Mammary epithelial cell (primary cell): ENCODE results near the gene RAD23B.

Source experiments
- EZH2 ChIP-seq: IDR thresholded peaks from 2 replicates; pipeline ENCODE4 v1.6.1; 2012; ENCODE audit warnings: low read length, inconsistent platforms, borderline replicate concordance
- TF ChIP-seq, protein P1 (sequence below), 2 donors: IDR thresholded peaks in 1 of 2; conservative IDR thresholded peaks in 1 of 2; 2 replicates each; pipeline ENCODE4 v1.5.1; 2011 to 2012; ENCODE audit warnings: inconsistent platforms in 2 of 2, low read length in 2 of 2, mild to moderate bottlenecking in 2 of 2, control low read depth in 1 of 2, low read depth in 1 of 2; ENCODE audit not compliant: insufficient read depth in 1 of 2; ENCODE audit errors: extremely low read depth in 1 of 2

DNA sequence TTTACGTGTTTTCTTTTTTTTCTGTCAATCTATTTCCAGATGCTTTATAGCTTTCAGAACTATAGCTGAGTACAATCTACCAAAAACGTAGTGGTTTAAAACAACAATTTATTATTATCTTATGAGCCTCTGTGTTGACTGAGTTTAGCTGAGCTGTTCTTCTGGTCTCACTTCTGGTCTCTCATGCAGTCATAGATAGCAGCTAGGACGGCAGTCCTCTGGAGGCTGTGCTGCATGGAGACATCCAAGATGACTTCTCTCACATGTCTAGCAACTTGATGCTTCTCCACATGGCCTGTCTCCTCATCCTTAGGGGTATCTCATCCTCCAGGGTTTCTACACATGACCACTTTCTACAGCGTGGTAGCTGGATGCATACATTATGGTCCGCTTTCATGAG is 22.0 kb upstream of the RAD23B start:
- TF ChIP-seq, protein P1, sequence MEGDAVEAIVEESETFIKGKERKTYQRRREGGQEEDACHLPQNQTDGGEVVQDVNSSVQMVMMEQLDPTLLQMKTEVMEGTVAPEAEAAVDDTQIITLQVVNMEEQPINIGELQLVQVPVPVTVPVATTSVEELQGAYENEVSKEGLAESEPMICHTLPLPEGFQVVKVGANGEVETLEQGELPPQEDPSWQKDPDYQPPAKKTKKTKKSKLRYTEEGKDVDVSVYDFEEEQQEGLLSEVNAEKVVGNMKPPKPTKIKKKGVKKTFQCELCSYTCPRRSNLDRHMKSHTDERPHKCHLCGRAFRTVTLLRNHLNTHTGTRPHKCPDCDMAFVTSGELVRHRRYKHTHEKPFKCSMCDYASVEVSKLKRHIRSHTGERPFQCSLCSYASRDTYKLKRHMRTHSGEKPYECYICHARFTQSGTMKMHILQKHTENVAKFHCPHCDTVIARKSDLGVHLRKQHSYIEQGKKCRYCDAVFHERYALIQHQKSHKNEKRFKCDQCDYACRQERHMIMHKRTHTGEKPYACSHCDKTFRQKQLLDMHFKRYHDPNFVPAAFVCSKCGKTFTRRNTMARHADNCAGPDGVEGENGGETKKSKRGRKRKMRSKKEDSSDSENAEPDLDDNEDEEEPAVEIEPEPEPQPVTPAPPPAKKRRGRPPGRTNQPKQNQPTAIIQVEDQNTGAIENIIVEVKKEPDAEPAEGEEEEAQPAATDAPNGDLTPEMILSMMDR (conservative IDR thresholded peaks at IDR 0.05 in 1 of 2, IDR thresholded peaks at IDR 0.05 in 1 of 2; ENCODE audit: extremely low read depth in 1 of 2, insufficient read depth in 1 of 2, low read depth in 1 of 2, low read length in 2 of 2), result no peak
- TF ChIP-seq EZH2, result no peak
